Spleen (tissue), 3 donors: ENCODE results near the gene CBLN1.

Source experiments
- POLR2A ChIP-seq, 3 donors: fragments of 450-650 bp; IDR thresholded peaks; one replicate each; pipeline ENCODE4 v1.5.1; 2017; ENCODE audit warnings: antibody characterized with exemption in 3 of 3, mild to moderate bottlenecking in 1 of 3
- POLR2AphosphoS5 ChIP-seq, 3 donors: sonication (generic); formaldehyde crosslinking; IDR thresholded peaks; one replicate each; pipeline ENCODE4 v1.5.1; 2017; ENCODE audit warnings: antibody characterized with exemption in 3 of 3

GRCh38 chr16:49236216-49236615, 45.4 kb downstream of the CBLN1 start:
- TF ChIP-seq POLR2A (IDR thresholded peaks at IDR 0.05) (no peak), POLR2AphosphoS5 (IDR thresholded peaks at IDR 0.05) (no peak)
